GM12878 (cell line): ENCODE data around the gene ATP5F1B. TPM values are rescaled to one million over a fixed set of nuclear protein-coding genes. Genes with fewer than 3 reads are reported as not detected.

Experiments
- ATAC-seq: fragments of 200-7000 bp; cut with Tn5 transposase; 3 replicates; pipeline ENCODE4 v1.9.1; 2020; ENCODE audit warnings: mild to moderate bottlenecking, moderate library complexity
- BruUV-seq: library from RNA; stranded (reverse); fragments of 400-500 nt; replicated peaks from 2 replicates; lab custom pipeline; 2021; lab: Mats Ljungman, UMichigan
- CTCF ChIA-PET: fragments of 300-600 bp; sonication (Branson Sonifier 250); formaldehyde crosslinking; extraction: SDS; loops from one replicate; lab custom pipeline; 2021; ENCODE audit warnings: inconsistent platforms; lab: Yijun Ruan, JAX
- POLR2A ChIA-PET: fragments of 350-600 bp; formaldehyde crosslinking; extraction: SDS; loops from one replicate; lab custom pipeline; 2021; ENCODE audit warnings: inconsistent platforms; lab: Charles Lee
- RAD21 ChIA-PET: fragments of 300-600 bp; sonication (Branson Sonifier 250); formaldehyde crosslinking; loops from one replicate; lab custom pipeline; 2023; ENCODE audit warnings: antibody characterized with exemption; ENCODE audit not compliant: unreplicated experiment; lab: Charles Lee
- SMC1A ChIA-PET: fragments of 300-600 bp; sonication (Branson Sonifier 250); formaldehyde crosslinking; loops from one replicate; lab custom pipeline; 2023; ENCODE audit not compliant: unreplicated experiment, uncharacterized antibody; lab: Charles Lee
- DNase-seq: peaks from one replicate; pipeline ENCODE4 v3.0.0-alpha.2; 2011; ENCODE audit warnings: low read depth, low spot score
- FAIRE-seq: peaks from 3 replicates; lab custom pipeline; 2011; peaks lifted over from hg19 to GRCh38; lab: Jason Lieb, UNC
- H2AFZ ChIP-seq: 2 replicates; pipeline ENCODE4 v1.6.0; 2011; ENCODE audit warnings: low read depth, low read length, control low read depth; ENCODE audit not compliant: control insufficient read depth
- H3K27ac ChIP-seq: 2 replicates; pipeline ENCODE4 v1.5.1; 2011; ENCODE audit warnings: control low read depth; ENCODE audit not compliant: control insufficient read depth, insufficient read depth
- H3K27me3 ChIP-seq, 2 experiments: replicated peaks in 1 of 2; 2 replicates each; pipeline versions ENCODE4 v1.6.0 to v1.6.1; 2011; ENCODE audit warnings: low read length in 1 of 2; ENCODE audit not compliant: control insufficient read depth in 2 of 2, insufficient read depth in 2 of 2
- H3K36me3 ChIP-seq, 2 experiments: 2 replicates each; pipeline ENCODE4 v1.5.1; 2011; ENCODE audit warnings: low read length in 1 of 2; ENCODE audit not compliant: control insufficient read depth in 2 of 2, insufficient read depth in 2 of 2
- H3K4me1 ChIP-seq: 2 replicates; pipeline ENCODE4 v1.6.1; 2011; ENCODE audit warnings: mild to moderate bottlenecking, low read length, moderate library complexity, mixed read lengths; ENCODE audit not compliant: control insufficient read depth, insufficient read depth
- H3K4me2 ChIP-seq: 2 replicates; pipeline ENCODE4 v1.6.0; 2011; ENCODE audit warnings: control low read depth; ENCODE audit not compliant: control insufficient read depth, insufficient read depth
- H3K4me3 ChIP-seq: fragments of 200-600 bp; sonication (generic); 2 replicates; pipeline ENCODE4 v1.5.1; 2016
- H3K79me2 ChIP-seq: 2 replicates; pipeline ENCODE4 v1.6.0; 2011; ENCODE audit warnings: low read length; ENCODE audit not compliant: control insufficient read depth, insufficient read depth
- H3K9ac ChIP-seq: 2 replicates; pipeline ENCODE4 v1.8.0; 2011; ENCODE audit warnings: low read length, control low read depth, mixed read lengths; ENCODE audit not compliant: control insufficient read depth, insufficient read depth
- H3K9me3 ChIP-seq: replicated peaks from 3 replicates; pipeline ENCODE4 v1.5.1; 2011; ENCODE audit warnings: mild to moderate bottlenecking, low read length; ENCODE audit not compliant: control insufficient read depth, insufficient read depth
- H4K20me1 ChIP-seq: 2 replicates; pipeline ENCODE4 v1.6.0; 2011; ENCODE audit not compliant: control insufficient read depth, insufficient read depth
- BACH1 ChIP-seq: fragments of 450-650 bp; IDR thresholded peaks from 2 replicates; pipeline ENCODE4 v1.6.1; 2017; ENCODE audit warnings: mild to moderate bottlenecking, borderline replicate concordance
- BCL11A ChIP-seq: IDR thresholded peaks from 2 replicates; pipeline ENCODE4 v1.6.1; 2011; ENCODE audit warnings: low read depth, low read length
- CBX5 ChIP-seq: sonication (generic); IDR thresholded peaks from 2 replicates; pipeline ENCODE4 v1.6.1; 2016; ENCODE audit warnings: low read depth, moderate library complexity, mild to moderate bottlenecking, inconsistent platforms
- EED ChIP-seq: sonication (generic); IDR thresholded peaks from 2 replicates; pipeline ENCODE4 v1.6.1; 2016; ENCODE audit warnings: antibody characterized with exemption, low read depth
- IKZF1 ChIP-seq: fragments of 450-650 bp; conservative IDR thresholded peaks from 2 replicates; pipeline ENCODE4 v1.6.1; 2017; ENCODE audit warnings: antibody characterized with exemption, mild to moderate bottlenecking
- IKZF2 ChIP-seq, 2 experiments: fragments of 450-650 bp; IDR thresholded peaks; 2 replicates each; pipeline ENCODE4 v1.6.1; 2017; ENCODE audit warnings: mild to moderate bottlenecking in 2 of 2, moderate library complexity in 2 of 2
- MTA2 ChIP-seq: fragments of 450-650 bp; IDR thresholded peaks from 2 replicates; pipeline ENCODE4 v1.6.1; 2016; ENCODE audit warnings: low read depth, mild to moderate bottlenecking, moderate library complexity
- NFYB ChIP-seq: IDR thresholded peaks from 2 replicates; pipeline ENCODE4 v1.6.1; 2011; ENCODE audit warnings: low read depth, mild to moderate bottlenecking, low read length, improper control_type of control experiment, moderate library complexity; ENCODE audit not compliant: insufficient read depth
- NR2C2 ChIP-seq: IDR thresholded peaks from 2 replicates; pipeline ENCODE4 v1.6.1; 2011; ENCODE audit warnings: borderline replicate concordance, low read depth; ENCODE audit not compliant: control insufficient read depth, insufficient read length
- PKNOX1 ChIP-seq: fragments of 450-650 bp; IDR thresholded peaks from 2 replicates; pipeline ENCODE4 v1.6.1; 2016; ENCODE audit warnings: mild to moderate bottlenecking
- RCOR1 ChIP-seq: conservative IDR thresholded peaks from 2 replicates; pipeline ENCODE4 v1.6.1; 2012; ENCODE audit warnings: low read depth, low read length, improper control_type of control experiment
- RELB ChIP-seq: fragments of 450-650 bp; IDR thresholded peaks from 2 replicates; pipeline ENCODE4 v1.6.1; 2017; ENCODE audit warnings: low read depth, mild to moderate bottlenecking, moderate library complexity
- TBL1XR1 ChIP-seq: IDR thresholded peaks from 2 replicates; pipeline ENCODE4 v1.6.1; 2012; ENCODE audit warnings: low read depth, low read length, improper control_type of control experiment
- ZNF24 ChIP-seq: fragments of 450-650 bp; IDR thresholded peaks from 2 replicates; pipeline ENCODE4 v1.6.1; 2017; ENCODE audit warnings: antibody characterized with exemption, mild to moderate bottlenecking
- ZNF592 ChIP-seq: fragments of 450-650 bp; IDR thresholded peaks from 2 replicates; pipeline ENCODE4 v1.6.1; 2017; ENCODE audit warnings: mild to moderate bottlenecking, moderate library complexity
- WGBS: methylation state at CpG from one replicate; pipeline ENCODE4 v1.1.6; 2016; ENCODE audit warnings: low lambda C conversion rate; ENCODE audit not compliant: insufficient replicate concordance, insufficient coverage; ENCODE audit errors: missing lambda C conversion rate; 5-methylcytosine and 5-hydroxymethylcytosine counted together
- in situ Hi-C: fragments of 300-500 bp; cut with MboI; formaldehyde crosslinking; loops from 9 replicates; pipeline ENCODE4 v1.14.3; 2018; ENCODE audit warnings: mixed read lengths
- intact Hi-C: fragments of 100-400 bp; cut with micrococcal nuclease; formaldehyde crosslinking; loops from one replicate; pipeline ENCODE4 v1.14.2; 2022; ENCODE audit not compliant: unreplicated experiment
- polyA plus RNA-seq, 11 experiments: library from polyadenylated mRNA; depleted of rRNA in 4 of 11; unstranded in 6 of 11; stranded (reverse) in 5 of 11; fragments of >200 nt; fragmentation: Nextera tagmentation in 4 of 11; fragmentation: Illumina TruSeq in 1 of 11; extraction: Ambion mirVana in 4 of 11; extraction: Trizol in 1 of 11; gene quantifications; 1 replicate in 1 of 11; 2 replicates in 10 of 11; pipeline versions ENCODE4 v1.2.1 to v1.2.3, GENCODE V29; 2011 to 2016; ENCODE audit warnings: inconsistent platforms in 2 of 11, missing spikeins in 2 of 11, low read depth in 1 of 11
- total RNA-seq, 4 experiments: library from RNA; depleted of rRNA in 3 of 4; stranded (reverse); fragments of >200 nt in 3 of 4; fragmentation: Illumina TruSeq in 1 of 4; extraction: Trizol in 1 of 4; gene quantifications; 2 replicates each; pipeline versions ENCODE4 v1.2.1 to v1.2.3, GENCODE V29; 2013 to 2021

The ATP5F1B gene
- total and polyA plus RNA-seq, 10 of the 15 experiments (the other 5 are each of a cell fraction or from before 2014, with no cell fraction given), result 671 to 1,908 (median 1,031) TPM

- 0% methylated on average over 1 of the region's 1 CpG for WGBS
- POLR2A ChIA-PET, result interaction anchor here (0.6 to 3.1 kb wide), 13 partner anchors 10 to 222 kb away, joined by 3 to 51 read pairs (median 8); partner anchors contain the start of genes ATP5F1B, NACA and PTGES3
- Histone ChIP-seq H3K4me3 (no peak overlapping the region), H3K27ac (peak overlapping the region; percentile 46), H3K4me1 (peaks cover 15% of the 10 kb centered on the region), H3K4me2 (no peak overlapping the region), H4K20me1 (no peaks in the 10 kb centered on the region), H2AFZ (no peak overlapping the region), H3K9me3 (no peaks in the 10 kb centered on the region; the same call in 2 of the 3 replicates), H3K79me2 (no peaks in the 10 kb centered on the region; the same call in 1 of the 2 replicates), H3K27me3 (no peaks in the 10 kb centered on the region), H3K36me3 (peaks cover 0 to 6% of the 10 kb centered on the region in 2 experiments), H3K9ac (no peak overlapping the region)
- intact Hi-C loops (no loop called here), in situ Hi-C loops (no loop called here)
- no peak for FAIRE-seq
- ATAC-seq, result peak; percentile 81
- RAD21 ChIA-PET, result interaction anchor here (0.6 to 3.5 kb wide), 12 partner anchors 9 to 685 kb away, joined by 3 to 44 read pairs (median 4); partner anchors contain the start of genes ATP5F1B, NACA and PTGES3
- SMC1A ChIA-PET, result interaction anchor here (1.0 to 4.2 kb wide), 9 partner anchors 10 to 301 kb away, joined by 3 to 22 read pairs (median 10); partner anchors contain the start of gene ATP5F1B
- BruUV-seq, result no TSS peak
- CTCF ChIA-PET, result interaction anchor here (0.6 to 2.1 kb wide), 10 partner anchors 8 to 478 kb away, joined by 3 to 15 read pairs (median 3); no protein-coding TSS in a partner anchor
- no peak for DNase-seq
- 0 out of 2 replicates have a peak, but pooled peaks have one; percentile 54 for TF ChIP-seq ZNF24
- peak; percentile 57 to 59; a peak in 3 of 4 replicates for TF ChIP-seq IKZF2 (IDR thresholded peaks at IDR 0.05)
- peak; percentile 28; the same call in 1 of the 2 replicates for TF ChIP-seq RELB
- TF ChIP-seq ZNF592, result no peak
- peak; percentile 84; the same call in 1 of the 2 replicates for TF ChIP-seq BCL11A
- no peak for TF ChIP-seq CBX5
- no peak for TF ChIP-seq RCOR1
- no peak for TF ChIP-seq NFYB
- TF ChIP-seq TBL1XR1, result no peak
- TF ChIP-seq PKNOX1, result peak; percentile 65; the same call in 1 of the 2 replicates
- TF ChIP-seq BACH1, result peak; percentile 18; the same call in 1 of the 2 replicates
- TF ChIP-seq EED, result no peak
- no peak for TF ChIP-seq NR2C2
- peak; percentile 95 for TF ChIP-seq MTA2
- peak; percentile 49 for TF ChIP-seq IKZF1
Observed at GRCh38 chr12:56658921-56659320, 13.1 kb upstream of the ATP5F1B start.
